HEK293 (cell line): ENCODE measurements around the gene RBP4.

Experiments
- BCL6B ChIP-seq: fragments of 450-650 bp; formaldehyde crosslinking; IDR thresholded peaks from 2 replicates; pipeline ENCODE4 v1.5.1; 2017; ENCODE audit warnings: missing biosample characterization, missing genetic modification characterization
- KLF16 ChIP-seq: fragments of 450-650 bp; formaldehyde crosslinking; IDR thresholded peaks from 2 replicates; pipeline ENCODE4 v1.5.1; 2017; ENCODE audit warnings: missing biosample characterization, missing genetic modification characterization
- MEIS1 ChIP-seq: sonication (generic); formaldehyde crosslinking; IDR thresholded peaks from 2 replicates; pipeline ENCODE4 v1.8.1; 2022; ENCODE audit warnings: missing genetic modification reagents, mild to moderate bottlenecking, borderline replicate concordance
- MZF1 ChIP-seq: fragments of 450-650 bp; formaldehyde crosslinking; IDR thresholded peaks from 2 replicates; pipeline ENCODE4 v1.5.1; 2017; ENCODE audit warnings: missing biosample characterization, missing genetic modification characterization, borderline replicate concordance
- REST ChIP-seq: fragments of 450-650 bp; formaldehyde crosslinking; IDR thresholded peaks from 2 replicates; pipeline ENCODE4 v1.5.1; 2016; ENCODE audit warnings: missing biosample characterization, missing genetic modification characterization
- ZBTB17 ChIP-seq: fragments of 450-650 bp; formaldehyde crosslinking; IDR thresholded peaks from 2 replicates; pipeline ENCODE4 v1.5.1; 2016; ENCODE audit warnings: missing biosample characterization, missing genetic modification characterization
- ZBTB20 ChIP-seq: fragments of 450-650 bp; formaldehyde crosslinking; IDR thresholded peaks from 2 replicates; pipeline ENCODE4 v1.5.1; 2016; ENCODE audit warnings: missing biosample characterization, missing genetic modification characterization
- ZBTB49 ChIP-seq: fragments of 450-650 bp; formaldehyde crosslinking; IDR thresholded peaks from 2 replicates; pipeline ENCODE4 v1.5.1; 2016; ENCODE audit warnings: missing biosample characterization, missing genetic modification characterization, low read depth
- ZFHX2 ChIP-seq: fragments of 450-650 bp; formaldehyde crosslinking; conservative IDR thresholded peaks from 2 replicates; pipeline ENCODE4 v1.5.1; 2016; ENCODE audit warnings: missing biosample characterization, missing genetic modification characterization
- ZNF10 ChIP-seq: fragments of 450-650 bp; formaldehyde crosslinking; IDR thresholded peaks from 2 replicates; pipeline ENCODE4 v1.5.1; 2017; ENCODE audit warnings: missing biosample characterization, missing genetic modification characterization
- ZNF2 ChIP-seq: fragments of 450-650 bp; formaldehyde crosslinking; IDR thresholded peaks from 2 replicates; pipeline ENCODE4 v1.5.1; 2016; ENCODE audit warnings: missing biosample characterization, missing genetic modification characterization
- ZNF416 ChIP-seq: fragments of 450-650 bp; formaldehyde crosslinking; IDR thresholded peaks from 2 replicates; pipeline ENCODE4 v1.5.1; 2016; ENCODE audit warnings: missing biosample characterization, missing genetic modification characterization
- ZNF433 ChIP-seq: fragments of 450-650 bp; formaldehyde crosslinking; IDR thresholded peaks from 2 replicates; pipeline ENCODE4 v1.5.1; 2016; ENCODE audit warnings: missing biosample characterization, missing genetic modification characterization, low read depth
- ZNF558 ChIP-seq: fragments of 450-650 bp; formaldehyde crosslinking; IDR thresholded peaks from 2 replicates; pipeline ENCODE4 v1.5.1; 2016; ENCODE audit warnings: missing biosample characterization, missing genetic modification characterization
- ZNF610 ChIP-seq: fragments of 450-650 bp; formaldehyde crosslinking; IDR thresholded peaks from 2 replicates; pipeline ENCODE4 v1.5.1; 2016; ENCODE audit warnings: missing biosample characterization, missing genetic modification characterization, borderline replicate concordance
- ZNF623 ChIP-seq: fragments of 450-650 bp; formaldehyde crosslinking; IDR thresholded peaks from 2 replicates; pipeline ENCODE4 v1.5.1; 2016; ENCODE audit warnings: missing biosample characterization, missing genetic modification characterization
- ZSCAN5A ChIP-seq: fragments of 450-650 bp; formaldehyde crosslinking; IDR thresholded peaks from 2 replicates; pipeline ENCODE4 v1.5.1; 2016; ENCODE audit warnings: missing biosample characterization, missing genetic modification characterization
- ZXDB ChIP-seq: fragments of 450-650 bp; formaldehyde crosslinking; IDR thresholded peaks from 2 replicates; pipeline ENCODE4 v1.5.1; 2016; ENCODE audit warnings: missing biosample characterization, missing genetic modification characterization
- TF ChIP-seq, protein P1 (sequence below): fragments of 450-650 bp; formaldehyde crosslinking; IDR thresholded peaks from 2 replicates; pipeline ENCODE4 v1.5.1; 2016; ENCODE audit warnings: missing biosample characterization, missing genetic modification characterization
- TF ChIP-seq, protein P2 (sequence below): fragments of 450-650 bp; formaldehyde crosslinking; IDR thresholded peaks from 2 replicates; pipeline ENCODE4 v1.5.1; 2016; ENCODE audit warnings: missing biosample characterization, missing genetic modification characterization

The RBP4 gene

DNA sequence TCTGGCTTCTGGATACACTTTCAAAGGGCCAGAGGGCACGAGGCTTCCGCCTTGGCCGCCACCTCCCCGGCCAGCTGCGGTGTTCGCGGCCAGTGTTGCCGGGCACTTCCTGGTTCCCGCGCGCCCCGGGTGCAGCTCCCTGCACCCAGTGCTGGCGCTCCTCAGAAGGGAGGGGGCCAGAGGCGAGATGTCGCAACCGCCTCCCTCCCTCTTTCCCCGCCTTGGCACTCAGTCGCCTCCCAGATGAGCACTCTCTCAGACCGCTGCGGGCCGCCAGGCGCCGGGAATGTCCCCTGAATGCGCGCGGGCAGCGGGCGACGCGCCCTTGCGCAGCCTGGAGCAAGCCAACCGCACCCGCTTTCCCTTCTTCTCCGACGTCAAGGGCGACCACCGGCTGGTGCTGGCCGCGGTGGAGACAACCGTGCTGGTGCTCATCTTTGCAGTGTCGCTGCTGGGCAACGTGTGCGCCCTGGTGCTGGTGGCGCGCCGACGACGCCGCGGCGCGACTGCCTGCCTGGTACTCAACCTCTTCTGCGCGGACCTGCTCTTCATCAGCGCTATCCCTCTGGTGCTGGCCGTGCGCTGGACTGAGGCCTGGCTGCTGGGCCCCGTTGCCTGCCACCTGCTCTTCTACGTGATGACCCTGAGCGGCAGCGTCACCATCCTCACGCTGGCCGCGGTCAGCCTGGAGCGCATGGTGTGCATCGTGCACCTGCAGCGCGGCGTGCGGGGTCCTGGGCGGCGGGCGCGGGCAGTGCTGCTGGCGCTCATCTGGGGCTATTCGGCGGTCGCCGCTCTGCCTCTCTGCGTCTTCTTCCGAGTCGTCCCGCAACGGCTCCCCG lies 34.4 kb downstream of the RBP4 start, which contains the start of gene FFAR4 (continued):
- TF ChIP-seq ZNF610 (tag by site-specific recombination) = no peak
- TF ChIP-seq ZBTB20 (tag by site-specific recombination) = peak; percentile 22; the same call in 1 of the 2 replicates
- peak; percentile 78 for TF ChIP-seq ZBTB17 (tag by site-specific recombination)
- no peak for TF ChIP-seq ZNF558
- TF ChIP-seq ZFHX2 (tag by site-specific recombination) = no peak
- no peak for TF ChIP-seq MEIS1
- TF ChIP-seq ZNF623 = no peak
- TF ChIP-seq, protein P1, sequence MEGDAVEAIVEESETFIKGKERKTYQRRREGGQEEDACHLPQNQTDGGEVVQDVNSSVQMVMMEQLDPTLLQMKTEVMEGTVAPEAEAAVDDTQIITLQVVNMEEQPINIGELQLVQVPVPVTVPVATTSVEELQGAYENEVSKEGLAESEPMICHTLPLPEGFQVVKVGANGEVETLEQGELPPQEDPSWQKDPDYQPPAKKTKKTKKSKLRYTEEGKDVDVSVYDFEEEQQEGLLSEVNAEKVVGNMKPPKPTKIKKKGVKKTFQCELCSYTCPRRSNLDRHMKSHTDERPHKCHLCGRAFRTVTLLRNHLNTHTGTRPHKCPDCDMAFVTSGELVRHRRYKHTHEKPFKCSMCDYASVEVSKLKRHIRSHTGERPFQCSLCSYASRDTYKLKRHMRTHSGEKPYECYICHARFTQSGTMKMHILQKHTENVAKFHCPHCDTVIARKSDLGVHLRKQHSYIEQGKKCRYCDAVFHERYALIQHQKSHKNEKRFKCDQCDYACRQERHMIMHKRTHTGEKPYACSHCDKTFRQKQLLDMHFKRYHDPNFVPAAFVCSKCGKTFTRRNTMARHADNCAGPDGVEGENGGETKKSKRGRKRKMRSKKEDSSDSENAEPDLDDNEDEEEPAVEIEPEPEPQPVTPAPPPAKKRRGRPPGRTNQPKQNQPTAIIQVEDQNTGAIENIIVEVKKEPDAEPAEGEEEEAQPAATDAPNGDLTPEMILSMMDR = 0 out of 2 replicates have a peak, but pooled peaks have one; percentile 5
- no peak for TF ChIP-seq ZNF433 (tag by site-specific recombination)
- TF ChIP-seq ZBTB49 (tag by site-specific recombination) = no peak
- no peak for TF ChIP-seq ZXDB (tag by site-specific recombination)
- TF ChIP-seq ZNF416 (tag by site-specific recombination) = no peak
- no peak for TF ChIP-seq ZSCAN5A (tag by site-specific recombination)
- peak; percentile 22; the same call in 1 of the 2 replicates for TF ChIP-seq ZNF10
- peak; percentile 80; the same call in 1 of the 2 replicates for TF ChIP-seq ZNF2 (tag by site-specific recombination)
- TF ChIP-seq BCL6B (tag by site-specific recombination) = no peak
- 0 out of 2 replicates have a peak, but pooled peaks have one; percentile 27 for TF ChIP-seq REST (tag by site-specific recombination)
- TF ChIP-seq, protein P2, sequence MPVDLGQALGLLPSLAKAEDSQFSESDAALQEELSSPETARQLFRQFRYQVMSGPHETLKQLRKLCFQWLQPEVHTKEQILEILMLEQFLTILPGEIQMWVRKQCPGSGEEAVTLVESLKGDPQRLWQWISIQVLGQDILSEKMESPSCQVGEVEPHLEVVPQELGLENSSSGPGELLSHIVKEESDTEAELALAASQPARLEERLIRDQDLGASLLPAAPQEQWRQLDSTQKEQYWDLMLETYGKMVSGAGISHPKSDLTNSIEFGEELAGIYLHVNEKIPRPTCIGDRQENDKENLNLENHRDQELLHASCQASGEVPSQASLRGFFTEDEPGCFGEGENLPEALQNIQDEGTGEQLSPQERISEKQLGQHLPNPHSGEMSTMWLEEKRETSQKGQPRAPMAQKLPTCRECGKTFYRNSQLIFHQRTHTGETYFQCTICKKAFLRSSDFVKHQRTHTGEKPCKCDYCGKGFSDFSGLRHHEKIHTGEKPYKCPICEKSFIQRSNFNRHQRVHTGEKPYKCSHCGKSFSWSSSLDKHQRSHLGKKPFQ (tag by site-specific recombination) = no peak
- TF ChIP-seq MZF1 = no peak
- TF ChIP-seq KLF16 (tag by site-specific recombination) = peak; percentile 37; the same call in 1 of the 2 replicates
- TF ChIP-seq, all 188 proteins: peak for 24
